Measurements from ENCODE around the gene RAMP1. TPM values are rescaled to one million over a fixed set of nuclear protein-coding genes. Genes with fewer than 3 reads are reported as not detected.

Gene RAMP1
- total and polyA plus RNA-seq, 2 donors (not counting 1 experiment from before 2014, with no cell fraction given): 15.7 TPM; not detected in 1

DNA sequence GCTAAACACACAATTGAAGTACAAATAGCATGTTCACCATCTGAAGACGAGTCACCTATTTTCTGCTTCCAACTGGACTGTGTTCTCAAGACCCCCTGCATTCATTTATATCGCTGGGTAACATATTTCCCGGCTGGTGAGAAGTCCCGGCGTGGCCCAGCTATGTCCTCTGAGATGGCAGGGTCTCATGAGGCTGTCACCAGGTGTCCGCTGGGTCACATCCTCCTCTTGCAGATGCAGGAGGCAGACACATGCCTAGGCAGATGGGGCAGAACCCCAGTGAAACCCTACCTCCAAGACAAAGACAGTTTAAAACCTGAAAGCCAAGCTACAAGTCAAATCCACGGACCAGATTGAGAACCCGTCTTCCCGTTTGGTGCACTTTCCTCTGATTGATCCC, 70.6 kb downstream of the RAMP1 start:
- ChIA-PET POLR2A (no interaction called here), CTCF (interaction anchor here (0.7 kb wide), 1 partner anchor 177 kb away, joined by 3 read pairs; no protein-coding TSS in a partner anchor)
- H3K27ac ChIP-seq (ENCODE audit: low read length in 2 of 2): no peak overlapping the region
- no peak overlapping the region for H3K4me3 ChIP-seq (ENCODE audit: control extremely low read depth in 1 of 5, extremely low read depth in 1 of 5, insufficient read depth in 1 of 5, low read depth in 2 of 5, low read length in 4 of 5)
- H3K27ac Mint-ChIP-seq: no peak overlapping the region
- ATAC-seq (ENCODE audit: low read depth) (no peak), DNase-seq (no peak)
- H3K79me2 ChIP-seq (ENCODE audit: control insufficient read depth, insufficient read depth, low read length): no peaks in the 10 kb centered on the region
- H3K9ac ChIP-seq (ENCODE audit: low read length): no peak overlapping the region
- H3K4me2 ChIP-seq (replicated peaks; ENCODE audit: low read depth, low read length, poor library complexity, severe bottlenecking): no peak overlapping the region
- peaks cover 0 to 13% (median 0%) of the 10 kb centered on the region in 4 experiments for H3K27me3 ChIP-seq (replicated peaks in 1 of 4; ENCODE audit: control extremely low read depth in 1 of 4, control insufficient read depth in 3 of 4, insufficient read depth in 4 of 4, low read length in 3 of 4)
- no peaks in the 10 kb centered on the region for H3K36me3 ChIP-seq (replicated peaks in 1 of 2; ENCODE audit: control extremely low read depth in 1 of 2, control insufficient read depth in 1 of 2, extremely low read depth in 1 of 2, insufficient read depth in 2 of 2, low read length in 1 of 2)
- peaks cover 0 to 3% of the 10 kb centered on the region in 2 donors for H3K4me1 ChIP-seq (ENCODE audit: control insufficient read depth in 2 of 2, insufficient read depth in 2 of 2, low read length in 2 of 2)
- WGBS (ENCODE audit: insufficient coverage): 91% methylated on average over 7 of the region's 9 CpGs
- no peaks in the 10 kb centered on the region for H4K20me1 ChIP-seq (ENCODE audit: control insufficient read depth, insufficient read depth, low read length, poor library complexity, severe bottlenecking)
- peaks cover 0 to 12% (median 0%) of the 10 kb centered on the region in 3 donors for H3K9me3 ChIP-seq (ENCODE audit: control extremely low read depth in 1 of 3, control insufficient read depth in 2 of 3, insufficient read depth in 1 of 3, low read length in 2 of 3)
- intact Hi-C loops (cut with micrococcal nuclease): no loop called here
- no peak overlapping the region for H3K4me3 Mint-ChIP-seq
- TF ChIP-seq EZH2 (IDR thresholded peaks at IDR 0.05; ENCODE audit: borderline replicate concordance, insufficient read depth, low read depth, low read length, poor library complexity, severe bottlenecking): no peak
- TF ChIP-seq, protein P1, sequence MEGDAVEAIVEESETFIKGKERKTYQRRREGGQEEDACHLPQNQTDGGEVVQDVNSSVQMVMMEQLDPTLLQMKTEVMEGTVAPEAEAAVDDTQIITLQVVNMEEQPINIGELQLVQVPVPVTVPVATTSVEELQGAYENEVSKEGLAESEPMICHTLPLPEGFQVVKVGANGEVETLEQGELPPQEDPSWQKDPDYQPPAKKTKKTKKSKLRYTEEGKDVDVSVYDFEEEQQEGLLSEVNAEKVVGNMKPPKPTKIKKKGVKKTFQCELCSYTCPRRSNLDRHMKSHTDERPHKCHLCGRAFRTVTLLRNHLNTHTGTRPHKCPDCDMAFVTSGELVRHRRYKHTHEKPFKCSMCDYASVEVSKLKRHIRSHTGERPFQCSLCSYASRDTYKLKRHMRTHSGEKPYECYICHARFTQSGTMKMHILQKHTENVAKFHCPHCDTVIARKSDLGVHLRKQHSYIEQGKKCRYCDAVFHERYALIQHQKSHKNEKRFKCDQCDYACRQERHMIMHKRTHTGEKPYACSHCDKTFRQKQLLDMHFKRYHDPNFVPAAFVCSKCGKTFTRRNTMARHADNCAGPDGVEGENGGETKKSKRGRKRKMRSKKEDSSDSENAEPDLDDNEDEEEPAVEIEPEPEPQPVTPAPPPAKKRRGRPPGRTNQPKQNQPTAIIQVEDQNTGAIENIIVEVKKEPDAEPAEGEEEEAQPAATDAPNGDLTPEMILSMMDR (IDR thresholded peaks at IDR 0.05): no peak
- H3K27me3 Mint-ChIP-seq: peaks cover 20% of the 10 kb centered on the region
- peaks cover 8% of the 10 kb centered on the region for H3K4me1 Mint-ChIP-seq
- no peaks in the 10 kb centered on the region for H3K9me3 Mint-ChIP-seq (ENCODE audit: insufficient read depth)
- no peak overlapping the region for H2AFZ ChIP-seq (ENCODE audit: insufficient read depth, low read depth, low read length, poor library complexity, severe bottlenecking)

DNA sequence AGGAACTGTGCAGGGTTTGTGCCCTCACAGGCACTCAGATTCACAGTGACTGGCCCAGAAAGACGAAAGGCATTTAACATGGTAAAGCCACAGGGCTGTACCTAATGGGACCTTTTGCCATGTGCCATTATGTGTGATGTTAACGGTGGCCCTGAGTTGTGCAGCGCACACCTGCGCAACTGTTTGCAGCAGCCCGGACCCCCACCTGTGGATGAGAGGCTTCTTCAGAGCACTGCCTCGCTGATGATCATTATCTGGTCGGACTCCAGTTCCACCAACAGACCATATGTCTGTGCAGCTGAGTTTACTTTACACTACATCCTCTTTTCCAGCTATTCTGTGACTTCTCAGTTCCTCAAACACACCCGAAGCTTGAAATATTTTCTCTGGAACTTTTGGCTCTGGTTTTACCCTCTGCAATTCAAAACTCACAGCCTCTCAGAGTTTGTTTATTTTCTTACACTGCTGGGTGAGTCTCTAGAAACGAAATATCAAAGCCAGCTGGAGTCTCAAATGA, 71.8 kb downstream of the RAMP1 start:
- no peaks in the 10 kb centered on the region for H4K20me1 ChIP-seq (ENCODE audit: control insufficient read depth, insufficient read depth, low read length, poor library complexity, severe bottlenecking)
- H3K4me3 ChIP-seq (ENCODE audit: control extremely low read depth in 1 of 5, extremely low read depth in 1 of 5, insufficient read depth in 1 of 5, low read depth in 2 of 5, low read length in 4 of 5): no peak overlapping the region
- Mint-ChIP-seq H3K27me3 (peaks cover 20% of the 10 kb centered on the region), H3K4me3 (no peak overlapping the region), H3K27ac (no peak overlapping the region), H3K4me1 (peaks cover 8% of the 10 kb centered on the region), H3K9me3 (ENCODE audit: insufficient read depth) (no peaks in the 10 kb centered on the region)
- H2AFZ ChIP-seq (ENCODE audit: insufficient read depth, low read depth, low read length, poor library complexity, severe bottlenecking): no peak overlapping the region
- no peak overlapping the region for H3K27ac ChIP-seq (ENCODE audit: low read length in 2 of 2)
- peaks cover 0 to 17% (median 0%) of the 10 kb centered on the region in 4 experiments for H3K27me3 ChIP-seq (replicated peaks in 1 of 4; ENCODE audit: control extremely low read depth in 1 of 4, control insufficient read depth in 3 of 4, insufficient read depth in 4 of 4, low read length in 3 of 4)
- peak; percentile 33 for ATAC-seq (ENCODE audit: low read depth)
- peaks cover 0 to 3% of the 10 kb centered on the region in 2 donors for H3K4me1 ChIP-seq (ENCODE audit: control insufficient read depth in 2 of 2, insufficient read depth in 2 of 2, low read length in 2 of 2)
- no peak for DNase-seq
- WGBS (ENCODE audit: insufficient coverage): 16% methylated on average over 9 of the region's 9 CpGs
- ChIA-PET POLR2A (no interaction called here), CTCF (interaction anchor here (0.7 to 2.0 kb wide), 2 partner anchors 8 to 148 kb away, joined by 3 to 9 read pairs; no protein-coding TSS in a partner anchor)
- H3K36me3 ChIP-seq (replicated peaks in 1 of 2; ENCODE audit: control extremely low read depth in 1 of 2, control insufficient read depth in 1 of 2, extremely low read depth in 1 of 2, insufficient read depth in 2 of 2, low read length in 1 of 2): no peaks in the 10 kb centered on the region
- peaks cover 0 to 12% (median 0%) of the 10 kb centered on the region in 3 donors for H3K9me3 ChIP-seq (ENCODE audit: control extremely low read depth in 1 of 3, control insufficient read depth in 2 of 3, insufficient read depth in 1 of 3, low read length in 2 of 3)
- intact Hi-C loops (cut with micrococcal nuclease): no loop called here
- H3K79me2 ChIP-seq (ENCODE audit: control insufficient read depth, insufficient read depth, low read length): no peaks in the 10 kb centered on the region
- TF ChIP-seq, protein P1 (IDR thresholded peaks at IDR 0.05): no peak
- TF ChIP-seq EZH2 (IDR thresholded peaks at IDR 0.05; ENCODE audit: borderline replicate concordance, insufficient read depth, low read depth, low read length, poor library complexity, severe bottlenecking): no peak
- no peak overlapping the region for H3K4me2 ChIP-seq (replicated peaks; ENCODE audit: low read depth, low read length, poor library complexity, severe bottlenecking)
- no peak overlapping the region for H3K9ac ChIP-seq (ENCODE audit: low read length)

Data from B cell (primary cell).